Left lobe of liver (tissue), 2 donors: ENCODE results near the gene C8A. TPM values are rescaled to one million over a fixed set of nuclear protein-coding genes. Genes with fewer than 3 reads are reported as not detected.

Source experiments
- ATAC-seq: fragments of 200-7000 bp; cut with Tn5 transposase; one replicate; pipeline ENCODE4 v1.9.1; 2020; ENCODE audit warnings: mild to moderate bottlenecking, moderate library complexity
- DNase-seq: peaks from one replicate; pipeline ENCODE4 v3.0.0-alpha.2; 2020; ENCODE audit warnings: low spot score
- total RNA-seq: library from RNA; stranded (reverse); gene quantifications from one replicate; pipeline ENCODE4 v1.2.1, GENCODE V29; 2021
- donor health status: DM: no; HTN: no; CAD: no; lungs with moderate emphysema.
- donor health status: DM: no; HTN: yes; CAD: no.

Gene C8A
- total RNA-seq, 1 donor from 2014 or later, result 302 TPM

DNA sequence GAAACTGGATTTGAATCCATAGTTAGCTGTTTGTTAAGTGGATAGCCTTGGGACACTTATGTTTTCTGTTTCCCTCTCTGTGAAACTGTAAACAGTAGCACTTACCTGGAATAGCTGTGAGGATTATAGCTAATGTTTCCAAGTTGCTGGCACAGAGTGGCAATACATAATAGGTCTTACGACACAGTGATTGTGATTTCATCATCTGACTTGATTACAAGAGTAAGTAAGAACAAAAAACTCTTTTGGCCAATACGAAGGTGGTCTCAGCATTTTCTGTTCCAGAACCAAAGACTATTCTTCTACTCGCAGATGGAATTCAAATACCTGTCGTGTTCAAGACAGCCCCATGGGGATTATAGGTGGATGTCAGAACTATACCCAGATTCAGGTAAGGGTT lies 109.1 kb downstream of the C8A start:
- ATAC-seq (peak; percentile 27), DNase-seq (no peak)

GRCh38 chr1:56964349-56965017 lies 109.9 kb downstream of the C8A start:
- DNase-seq (peak; percentile 64), ATAC-seq (peak; percentile 34)

- DNase-seq (no peak), ATAC-seq (peak; percentile 0)
These were observed 110.6 kb downstream of the C8A start for GRCh38 chr1:56965191-56965590.

GRCh38 chr1:56965916-56966697 lies 111.5 kb downstream of the C8A start, which contains the start of gene C8B:
Gene C8B (minus strand): TSS chr1:56966015. CDS start chr1:56965948, 67 bp downstream.
- DNase-seq (peak; percentile 75), ATAC-seq (peak; percentile 67)

GRCh38 chr1:56966698-56966999 lies 112.1 kb downstream of the C8A start:
- no peak for ATAC-seq

DNA sequence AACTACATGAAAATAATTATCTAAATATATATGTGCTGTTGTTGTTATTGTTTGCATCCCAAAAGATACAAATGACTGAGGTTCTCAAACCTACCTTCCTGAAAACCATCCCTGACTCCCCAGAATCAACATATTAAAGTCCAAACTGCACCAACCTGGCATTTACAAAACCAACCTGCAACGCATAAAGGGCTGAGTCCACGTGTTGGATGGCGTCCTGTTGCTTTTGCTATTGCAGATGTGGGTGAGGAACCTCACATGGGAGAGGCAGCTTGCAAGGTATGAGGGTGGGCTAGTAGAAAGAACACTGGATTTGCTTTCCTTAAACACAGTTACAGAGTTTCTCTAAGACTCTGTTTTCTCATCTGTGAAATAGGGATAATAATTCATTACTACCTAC lies 112.8 kb downstream of the C8A start:
- ATAC-seq (peak; percentile 45), DNase-seq (peak; percentile 80)

More at GRCh38 chr1:56966698-56966999, 112.1 kb downstream of the C8A start:
- DNase-seq, result no peak

Other genes with a start within 250 kb of the C8A start
- 0.40 TPM for gene PRKAA2, start 209.5 kb upstream of the C8A start, total RNA-seq
- gene FYB2, start 35.4 kb upstream of the C8A start, total RNA-seq, result 19.4 TPM
- 288 TPM for gene C8B, start 111.2 kb downstream of the C8A start, total RNA-seq